Body of pancreas (tissue), 4 donors: Measurements from ENCODE around the gene KCNMB4. TPM values are rescaled to one million over a fixed set of nuclear protein-coding genes. Genes with fewer than 3 reads are reported as not detected.

Experiments used
- ATAC-seq: fragments of 150-250 bp; one replicate; pipeline ENCODE4 v1.9.1; 2016
- DNase-seq, 4 donors: peaks; one replicate each; pipeline ENCODE4 v3.0.0-alpha.2; 2019
- H3K27ac ChIP-seq, 4 donors: fragments of 200-600 bp; sonication (generic); 1 replicate in 3 of 4; 2 replicates in 1 of 4; pipeline versions ENCODE4 v1.5.1 to v1.6.1; 2016 to 2019; ENCODE audit warnings: mild to moderate bottlenecking in 1 of 4, mixed read lengths in 1 of 4, moderate library complexity in 1 of 4
- H3K27me3 ChIP-seq, 2 donors: fragments of 200-600 bp; sonication (generic); one replicate each; pipeline ENCODE4 v1.6.0; 2016; ENCODE audit warnings: mild to moderate bottlenecking in 1 of 2
- H3K36me3 ChIP-seq, 2 donors: fragments of 200-600 bp; sonication (generic); replicated peaks in 1 of 2; 2 replicates each; pipeline ENCODE4 v1.5.1; 2016; ENCODE audit warnings: low read depth in 2 of 2; ENCODE audit not compliant: insufficient read depth in 1 of 2
- H3K4me1 ChIP-seq: fragments of 200-600 bp; sonication (generic); one replicate; pipeline ENCODE4 v1.6.0; 2016
- H3K4me3 ChIP-seq, 2 donors: fragments of 200-600 bp; sonication (generic); 1 replicate in 1 of 2; 2 replicates in 1 of 2; pipeline ENCODE4 v1.5.1; 2016 to 2019
- H3K9me3 ChIP-seq, 3 donors: fragments of 200-600 bp; sonication (generic); 1 replicate in 2 of 3; 2 replicates in 1 of 3; pipeline ENCODE4 v1.5.1; 2016
- CTCF ChIP-seq, 7 experiments: fragments of 450-650 bp in 4 of 7; fragments of 200-600 bp in 3 of 7; sonication (generic) in 3 of 7; IDR thresholded peaks; one replicate each; pipeline ENCODE4 v1.5.1; 2016 to 2019; ENCODE audit warnings: antibody characterized with exemption in 7 of 7
- POLR2A ChIP-seq, 3 donors: fragments of 450-650 bp; IDR thresholded peaks; one replicate each; pipeline ENCODE4 v1.6.1; 2016; ENCODE audit warnings: antibody characterized with exemption in 3 of 3, mild to moderate bottlenecking in 2 of 3
- whole genome bisulfite sequencing, 2 donors: methylation state at CpG; one replicate each; pipeline ENCODE4 v1.1.5; 2017; 5-methylcytosine and 5-hydroxymethylcytosine counted together
- intact Hi-C: fragments of 100-400 bp; cut with DNase I; formaldehyde crosslinking; loops from one replicate; pipeline ENCODE4 v1.15.1; 2023
- total RNA-seq, 2 donors: library from RNA; depleted of rRNA; stranded (reverse); fragments of >200 nt; gene quantifications; one replicate each; pipeline ENCODE4 v1.1.0, GENCODE V29; 2016

KCNMB4 gene
- total RNA-seq, 2 donors from 2014 or later: 0.33 to 1.6 TPM

- intact Hi-C loops: no loop called here
- TF ChIP-seq POLR2A (IDR thresholded peaks at IDR 0.05) (no peak), CTCF (IDR thresholded peaks at IDR 0.05) (no peak)
- WGBS, 2 donors: 90 to 96% methylated on average over 2 of the region's 2 CpGs
- Histone ChIP-seq H3K4me1 (peaks cover 4% of the 10 kb centered on the region), H3K36me3 (no peaks in the 10 kb centered on the region), H3K27me3 (no peaks in the 10 kb centered on the region), H3K4me3 (no peak overlapping the region), H3K9me3 (no peaks in the 10 kb centered on the region), H3K27ac (no peak overlapping the region)
- ATAC-seq (no peak), DNase-seq (no peak)
These were observed 38.5 kb upstream of the KCNMB4 start for GRCh38 chr12:70327541-70327940.

GRCh38 chr12:70329728-70330127 is 36.4 kb upstream of the KCNMB4 start:
- 94 to 96% methylated on average over 3 of the region's 3 CpGs for WGBS, 2 donors
- Histone ChIP-seq H3K4me3 (no peak overlapping the region), H3K4me1 (peaks cover 4% of the 10 kb centered on the region), H3K36me3 (no peaks in the 10 kb centered on the region), H3K27me3 (no peaks in the 10 kb centered on the region), H3K9me3 (no peaks in the 10 kb centered on the region), H3K27ac (no peak overlapping the region)
- intact Hi-C loops: no loop called here
- TF ChIP-seq POLR2A (IDR thresholded peaks at IDR 0.05) (no peak), CTCF (IDR thresholded peaks at IDR 0.05) (no peak)
- no peak for ATAC-seq
- DNase-seq: no peak

GRCh38 chr12:70330158-70330557 is 35.9 kb upstream of the KCNMB4 start:
- TF ChIP-seq POLR2A (IDR thresholded peaks at IDR 0.05) (no peak), CTCF (IDR thresholded peaks at IDR 0.05) (no peak)
- H3K27me3 ChIP-seq: no peaks in the 10 kb centered on the region

GRCh38 chr12:70332236-70332635 is 33.9 kb upstream of the KCNMB4 start:
- TF ChIP-seq CTCF (IDR thresholded peaks at IDR 0.05) (no peak), POLR2A (IDR thresholded peaks at IDR 0.05) (no peak)
- H3K36me3 ChIP-seq: peaks cover 0 to 4% of the 10 kb centered on the region in 2 donors
- no peak overlapping the region for H3K4me3 ChIP-seq
- intact Hi-C loops: no loop called here
- peaks cover 4% of the 10 kb centered on the region for H3K4me1 ChIP-seq
- no peak for DNase-seq
- no peaks in the 10 kb centered on the region for H3K27me3 ChIP-seq
- H3K27ac ChIP-seq: no peak overlapping the region
- peak; percentile 47 for ATAC-seq
- H3K9me3 ChIP-seq: no peaks in the 10 kb centered on the region

More at GRCh38 chr12:70330158-70330557, 35.9 kb upstream of the KCNMB4 start:
- no peak for DNase-seq
- no peaks in the 10 kb centered on the region for H3K9me3 ChIP-seq
- no peak overlapping the region for H3K4me3 ChIP-seq
- ATAC-seq: no peak
- peaks cover 4% of the 10 kb centered on the region for H3K4me1 ChIP-seq
- no peak overlapping the region for H3K27ac ChIP-seq
- whole genome bisulfite sequencing, 2 donors: 93 to 98% methylated on average over 2 of the region's 2 CpGs
- intact Hi-C loops: no loop called here
- no peaks in the 10 kb centered on the region for H3K36me3 ChIP-seq

- WGBS, 2 donors: 96% methylated on average over 8 of the region's 8 CpGs
- Histone ChIP-seq H3K9me3 (no peaks in the 10 kb centered on the region), H3K36me3 (peaks cover under 1 to 16% of the 10 kb centered on the region in 2 donors), H3K4me3 (no peak overlapping the region), H3K27me3 (no peaks in the 10 kb centered on the region), H3K27ac (no peak overlapping the region), H3K4me1 (peaks cover 4% of the 10 kb centered on the region)
- no peak for ATAC-seq
- DNase-seq: no peak
- TF ChIP-seq CTCF (IDR thresholded peaks at IDR 0.05) (no peak), POLR2A (IDR thresholded peaks at IDR 0.05) (no peak)
- intact Hi-C loops: no loop called here
These were observed 31.3 kb upstream of the KCNMB4 start for GRCh38 chr12:70334742-70335141.
